GM19328 (cell line): Measurements from ENCODE around the gene VAC14.

Source experiments
- ATAC-seq: cut with Tn5 transposase; IDR thresholded peaks from one replicate; pipeline ENCODE4 v1.9.1; 2021; ENCODE audit warnings: mild to moderate bottlenecking, moderate library complexity; ENCODE audit not compliant: unreplicated experiment

Gene VAC14

GRCh38 chr16:70786020-70786755 lies 14.8 kb downstream of the VAC14 start:
- ATAC-seq: no peak

DNA sequence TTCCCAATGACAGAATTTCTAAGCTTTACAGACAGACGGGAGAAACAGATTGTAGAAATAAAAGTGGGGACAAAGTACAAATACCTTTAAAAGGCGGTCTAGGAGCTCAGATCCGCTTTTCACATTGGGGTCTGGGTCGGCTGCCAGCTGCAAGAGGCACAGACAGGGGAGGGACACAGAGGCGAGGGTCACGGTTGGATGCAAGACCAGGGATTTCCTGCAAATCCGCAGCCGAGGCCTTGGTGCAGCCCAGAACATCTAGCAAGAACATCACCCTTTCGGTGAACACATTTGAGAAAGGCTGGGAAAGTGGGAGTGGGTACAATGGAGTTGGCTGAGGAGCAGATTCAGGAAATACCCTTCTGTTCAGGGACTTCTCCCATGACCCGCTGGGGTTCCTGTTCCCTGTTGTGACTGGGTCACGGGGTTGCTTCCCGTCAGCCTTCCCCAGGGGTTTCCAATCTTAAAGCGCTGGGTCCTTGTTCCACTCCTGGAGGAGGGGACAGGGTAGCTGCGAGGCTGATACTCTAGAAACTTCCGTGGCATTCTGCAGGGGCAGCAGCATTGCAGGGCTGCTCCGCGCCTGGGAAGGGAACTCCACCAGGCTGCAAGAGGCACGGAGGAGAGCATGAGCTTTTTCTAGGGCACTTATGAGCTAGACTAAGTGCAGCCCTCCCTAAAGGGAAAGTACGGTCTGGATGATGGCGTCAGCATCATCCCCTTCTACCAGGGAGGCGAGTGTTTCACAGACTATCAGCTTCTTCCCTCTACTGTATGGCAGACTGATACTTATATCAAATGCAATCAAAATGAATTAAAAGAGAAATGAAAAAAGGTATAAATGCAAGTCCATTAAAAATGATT lies 16.0 kb downstream of the VAC14 start:
- ATAC-seq: no peak

GRCh38 chr16:70782237-70782636 lies 18.7 kb downstream of the VAC14 start:
- no peak for ATAC-seq

- no peak for ATAC-seq
These were observed 19.2 kb downstream of the VAC14 start for GRCh38 chr16:70781800-70782199.

DNA sequence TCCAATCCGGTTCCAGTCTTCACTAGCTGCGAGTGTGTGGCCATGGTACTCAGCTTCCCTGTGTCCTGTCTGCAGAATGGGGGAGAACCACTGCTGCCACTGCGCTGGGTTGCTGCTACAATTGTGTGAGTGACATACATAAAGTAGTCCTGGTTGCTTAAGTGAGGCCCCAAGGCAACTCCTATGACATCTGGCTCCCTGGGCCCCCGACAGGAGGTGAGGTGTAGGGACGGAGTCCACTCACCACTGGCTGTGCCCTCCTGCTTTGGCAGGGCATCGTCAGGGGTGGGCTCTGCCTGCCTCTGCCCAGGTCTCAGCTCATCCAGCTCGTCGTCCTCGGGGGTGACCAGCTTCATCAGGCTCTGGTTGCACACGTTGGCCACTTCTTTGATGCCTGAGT lies 20.4 kb downstream of the VAC14 start:
- no peak for ATAC-seq

DNA sequence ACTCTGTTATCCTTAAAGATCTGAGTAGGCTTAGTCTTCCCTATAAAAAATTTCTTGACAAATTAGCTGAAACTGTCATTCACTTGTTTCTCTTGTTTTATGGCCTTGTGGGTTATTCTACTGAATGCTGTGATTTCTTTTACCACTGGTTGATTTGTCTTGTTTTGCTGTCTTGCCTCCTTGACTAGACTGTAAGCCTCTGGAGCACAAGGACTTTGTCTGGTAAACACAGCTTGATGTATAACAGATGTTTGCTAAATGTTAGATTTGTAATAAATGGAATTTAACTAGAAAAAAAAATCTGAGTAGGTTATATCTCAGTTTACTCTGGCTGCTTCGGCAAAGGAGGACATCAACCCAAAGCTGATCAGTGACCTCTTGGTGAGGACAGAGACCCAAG lies 21.6 kb downstream of the VAC14 start:
- no peak for ATAC-seq

DNA sequence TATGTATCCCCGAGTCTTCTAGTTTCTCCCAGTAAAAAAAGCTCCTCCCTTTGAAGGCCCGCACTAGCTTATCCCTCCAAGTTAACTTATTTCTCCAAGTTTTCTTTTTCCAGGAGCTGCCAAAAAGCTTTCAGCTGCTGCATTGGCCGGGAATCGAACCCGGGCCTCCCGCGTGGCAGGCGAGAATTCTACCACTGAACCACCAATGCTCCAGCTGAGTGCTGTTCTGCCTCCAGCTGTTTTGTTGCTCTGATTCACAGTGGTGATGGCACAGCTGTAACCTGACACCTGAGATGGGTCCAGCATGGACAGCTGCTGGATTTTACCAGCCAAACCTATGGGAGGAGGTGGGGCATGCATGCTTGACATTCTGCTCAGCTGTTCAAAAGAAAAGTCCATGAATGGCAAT lies 22.1 kb downstream of the VAC14 start:
- no peak for ATAC-seq

DNA sequence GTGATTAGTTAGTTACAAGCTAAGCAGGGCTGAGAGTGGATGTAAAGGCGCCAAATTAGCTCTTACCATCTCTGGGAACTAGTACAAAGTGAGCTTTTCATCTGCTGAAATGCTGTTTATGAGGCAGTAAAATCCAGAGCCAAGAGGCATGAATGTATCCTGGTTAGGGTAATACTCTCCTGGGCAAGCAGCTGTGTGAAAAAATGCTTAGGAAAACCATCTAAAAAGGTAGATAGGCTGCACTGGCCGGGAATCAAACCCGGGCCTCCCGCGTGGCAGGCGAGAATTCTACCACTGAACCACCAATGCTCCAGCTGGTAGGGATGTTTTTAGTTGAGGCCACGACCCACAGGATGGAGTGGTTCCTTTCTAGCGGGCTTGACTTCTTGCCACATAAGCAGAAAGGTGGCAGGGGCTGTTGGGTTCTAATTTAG lies 23.0 kb downstream of the VAC14 start:
- ATAC-seq: no peak

- ATAC-seq: no peak
These were observed 23.5 kb downstream of the VAC14 start for GRCh38 chr16:70777496-70777895.

DNA sequence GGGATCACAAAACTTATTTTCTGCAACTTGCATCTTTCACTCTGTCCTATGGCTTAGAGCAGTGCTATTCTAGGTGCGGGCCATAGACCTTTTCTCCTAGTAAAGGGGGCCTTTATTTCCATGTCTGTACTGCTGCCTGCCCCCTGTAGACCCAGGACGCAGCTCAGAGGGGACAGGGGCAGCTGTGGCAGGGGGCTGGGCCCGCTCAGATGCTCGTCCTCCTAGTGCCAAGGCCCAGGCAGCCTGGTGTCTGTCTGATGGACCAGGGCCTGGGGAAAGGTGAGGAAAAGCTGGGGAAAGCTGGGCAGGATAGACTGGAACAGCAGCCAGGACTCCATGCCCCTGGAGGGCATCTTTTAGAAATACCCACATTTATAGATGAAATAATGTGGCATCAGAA lies 25.6 kb downstream of the VAC14 start:
- ATAC-seq: no peak

- no peak for ATAC-seq
These were observed 26.7 kb downstream of the VAC14 start for GRCh38 chr16:70774261-70774660.

- ATAC-seq: no peak
These were observed 28.5 kb downstream of the VAC14 start for GRCh38 chr16:70772493-70772892.

DNA sequence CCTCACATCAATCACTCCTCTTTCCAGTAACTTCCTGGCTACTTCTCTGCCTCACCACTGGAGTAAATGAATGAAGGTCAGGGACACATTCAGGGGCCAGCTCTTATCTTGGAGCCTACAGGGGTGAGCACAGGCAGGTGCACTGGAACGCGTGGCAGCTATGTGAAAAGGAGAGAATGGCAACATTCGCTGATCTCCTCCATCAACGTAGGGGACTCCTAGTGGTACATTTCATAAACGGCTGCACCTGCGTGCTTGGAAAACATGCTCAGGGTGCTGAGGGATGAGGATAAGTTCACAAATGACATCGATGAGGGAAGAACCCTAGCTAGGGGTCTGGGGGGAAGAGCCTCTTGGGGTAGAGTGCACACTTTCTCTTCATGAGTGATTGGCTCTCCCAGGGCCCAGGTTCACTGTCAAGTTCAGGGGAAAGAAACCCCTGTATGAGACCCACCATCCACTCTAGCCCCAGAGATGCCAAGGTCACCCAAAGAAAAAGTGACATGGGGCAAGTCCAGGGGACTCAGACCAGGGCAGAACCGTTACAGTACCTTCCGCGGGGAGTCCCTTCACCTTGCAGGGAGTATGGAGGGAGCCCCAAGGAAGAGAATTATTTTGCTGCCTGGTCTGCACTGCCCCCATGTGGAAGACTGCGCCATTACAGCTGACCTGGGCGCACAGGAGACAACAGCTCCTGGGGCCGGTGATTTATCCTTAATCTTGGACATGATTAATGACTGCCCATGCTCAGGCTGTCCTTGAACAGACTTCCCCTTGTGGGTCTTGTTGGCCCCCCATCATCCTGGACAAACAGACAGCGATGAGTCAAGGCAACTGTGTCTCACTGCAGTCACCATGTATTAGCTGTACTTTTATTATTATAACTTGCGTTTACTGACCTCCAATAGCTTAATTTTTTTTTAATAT lies 30.1 kb downstream of the VAC14 start:
- ATAC-seq: no peak

DNA sequence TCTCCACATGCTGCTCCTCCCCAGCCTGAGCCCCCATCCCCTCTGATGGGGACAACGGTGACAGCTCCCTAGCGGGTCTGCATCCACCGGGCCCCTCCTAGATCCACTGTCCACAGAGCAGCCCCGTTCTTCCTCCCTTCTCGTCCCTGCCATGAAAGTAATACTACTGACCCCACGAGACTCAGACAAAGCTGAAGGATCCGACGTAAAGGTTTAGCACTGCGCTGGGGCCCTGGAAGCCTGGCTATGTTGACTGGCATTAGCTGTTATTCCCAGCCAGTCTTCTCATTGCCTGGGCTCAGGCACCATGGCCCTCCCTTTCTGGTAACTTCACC lies 30.7 kb downstream of the VAC14 start:
- ATAC-seq: no peak

GRCh38 chr16:70769761-70770160 lies 31.2 kb downstream of the VAC14 start:
- ATAC-seq: no peak

- no peak for ATAC-seq
These were observed 31.8 kb downstream of the VAC14 start for GRCh38 chr16:70769131-70769530.

DNA sequence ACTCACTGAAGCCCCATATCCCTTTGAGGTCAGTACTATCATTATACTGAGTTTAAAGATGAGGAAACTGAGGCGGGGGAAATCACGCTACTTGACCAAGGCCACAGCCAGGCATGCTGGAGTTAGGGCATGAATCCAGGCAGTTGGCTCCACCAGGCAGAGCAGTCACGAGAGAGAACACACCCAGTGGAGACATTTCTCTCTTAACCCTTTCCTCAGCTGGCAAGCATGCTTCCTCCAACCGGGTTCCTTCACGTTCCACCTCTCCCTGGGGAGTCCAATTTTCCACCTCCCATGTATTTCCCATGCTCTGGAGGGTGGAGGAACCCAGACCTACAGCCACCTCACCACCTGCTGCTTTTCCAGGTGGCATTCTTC lies 32.8 kb downstream of the VAC14 start:
- no peak for ATAC-seq

GRCh38 chr16:70767377-70768202 lies 33.4 kb downstream of the VAC14 start:
- no peak for ATAC-seq

DNA sequence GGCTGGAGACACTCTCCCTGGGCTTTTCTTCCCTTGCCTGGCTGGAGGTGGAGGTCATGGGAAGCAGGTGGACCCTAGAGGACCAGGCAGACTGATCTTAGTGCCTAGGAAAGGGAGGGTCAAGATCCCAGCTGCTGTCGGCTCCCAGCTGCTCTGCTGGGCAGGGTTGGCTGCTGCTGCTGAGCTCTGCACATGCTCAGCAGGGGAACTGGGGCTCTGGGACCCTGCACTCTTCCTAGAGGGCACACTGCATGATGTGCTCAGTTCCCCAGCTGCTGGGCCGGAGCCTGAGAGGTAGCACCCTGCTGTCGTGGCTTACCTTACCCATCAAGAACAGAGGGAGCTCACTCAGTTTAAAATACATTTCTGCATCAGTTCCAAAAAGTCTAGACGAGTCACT lies 34.3 kb downstream of the VAC14 start:
- ATAC-seq: no peak

DNA sequence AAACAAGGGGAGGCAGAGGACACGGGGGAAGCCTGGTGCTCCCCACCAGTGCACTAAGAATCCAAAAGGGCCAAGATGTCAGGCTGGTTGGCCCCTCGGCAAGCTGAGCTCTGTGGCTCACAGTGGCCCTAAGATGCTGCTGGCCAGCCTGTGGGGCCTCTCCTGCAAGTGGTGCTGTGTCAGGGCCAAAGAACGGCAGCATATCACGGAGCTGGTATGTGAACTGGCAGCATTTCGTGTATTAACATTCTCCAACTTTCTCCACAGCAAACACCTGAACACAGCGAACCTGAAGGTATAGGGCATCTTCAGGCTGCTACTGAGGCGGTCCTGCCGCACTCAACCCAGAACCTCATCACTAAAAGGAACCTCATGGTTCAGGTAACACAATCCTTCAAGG lies 34.8 kb downstream of the VAC14 start:
- ATAC-seq: no peak

DNA sequence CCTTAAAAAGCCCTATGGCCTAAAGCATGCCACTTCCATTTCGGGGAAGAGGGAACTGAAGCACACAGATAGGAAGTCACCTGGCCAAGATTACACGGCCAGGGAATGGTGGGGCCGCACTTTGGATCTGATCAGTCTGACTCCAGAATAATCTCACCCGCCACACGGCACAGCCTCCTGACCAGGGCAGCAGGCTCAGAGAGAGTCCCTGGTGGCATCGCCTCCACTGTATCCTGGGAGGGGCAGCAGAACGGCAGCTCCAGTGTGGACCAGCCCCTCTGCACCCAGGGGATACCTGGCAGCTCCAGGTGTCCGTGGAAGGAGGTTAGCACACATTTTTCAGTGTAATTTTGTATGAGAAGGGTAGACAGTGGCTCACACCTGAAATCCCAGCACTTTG lies 35.5 kb downstream of the VAC14 start:
- ATAC-seq: no peak
